Activated T-helper 1 cell treated with anti-CD3 and anti-CD28 coated beads, Interleukin-2, amount 50 U/mL, for 16 hours (primary cell): ENCODE results near the gene CACNA1D.

Experiments used
- DNase-seq, 2 donors: peaks; one replicate each; pipeline ENCODE4 v3.0.0-alpha.2; 2020; ENCODE audit warnings: low read depth in 1 of 2, low spot score in 1 of 2

The CACNA1D gene

GRCh38 chr3:53495146-53495519 lies 722 bp downstream of the CACNA1D start:
- DNase-seq = no peak

DNA sequence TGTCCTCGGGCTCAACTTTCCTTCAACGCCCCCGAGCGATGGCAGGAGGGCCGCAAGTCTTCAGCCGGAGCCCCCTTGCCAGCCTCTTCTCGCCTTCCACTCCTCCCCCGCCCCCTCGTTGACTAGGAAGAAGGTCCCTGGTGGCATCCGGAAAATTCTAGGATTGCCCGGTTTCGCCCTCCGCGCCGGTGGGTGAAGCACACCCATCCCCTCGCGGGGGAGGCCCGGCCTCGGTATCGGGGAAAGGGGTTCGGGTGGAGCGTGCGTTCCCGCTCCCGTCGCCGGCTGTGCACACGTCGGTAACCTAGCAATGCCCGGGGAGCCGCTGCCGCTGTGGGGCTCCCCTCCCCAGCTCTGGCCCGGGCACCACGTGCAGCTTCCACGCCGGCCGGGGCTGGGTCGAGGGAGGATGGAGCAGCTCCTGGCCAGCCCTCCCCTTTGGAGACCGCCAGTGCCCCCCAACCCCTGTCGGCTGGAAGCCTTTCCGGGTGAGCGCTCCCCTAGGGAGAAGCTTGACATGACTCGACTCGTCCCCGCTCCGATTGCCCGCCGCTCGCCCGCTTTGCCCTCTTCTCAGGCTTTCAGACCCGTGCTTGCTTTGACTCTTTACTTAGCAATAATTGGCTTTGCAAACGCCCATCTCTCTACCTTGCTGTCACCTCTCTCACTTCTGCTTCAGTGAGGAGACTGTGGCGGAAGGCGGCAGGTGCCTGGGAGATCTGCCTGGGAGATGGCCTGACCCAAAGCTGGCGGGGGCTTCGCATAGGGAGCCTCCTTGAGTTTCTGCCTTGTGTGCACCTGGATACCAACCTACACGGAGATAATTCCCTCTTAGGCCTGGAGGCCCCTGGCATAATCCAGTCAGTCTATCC lies 1.3 kb downstream of the CACNA1D start:
- no peak for DNase-seq

DNA sequence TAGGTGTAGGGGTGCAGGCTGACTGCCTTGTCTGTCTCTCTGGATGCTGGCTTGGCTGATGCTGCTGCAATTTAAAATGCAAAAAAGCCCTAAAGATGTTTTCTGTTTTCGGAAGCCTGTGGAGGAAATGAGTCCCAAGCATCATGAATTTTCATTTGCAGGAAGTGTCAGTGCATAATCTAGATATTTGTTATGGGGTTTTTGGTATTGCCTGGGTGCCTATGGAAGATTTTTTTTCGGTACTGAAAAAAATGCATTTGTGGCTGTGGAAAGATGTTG lies 1.9 kb downstream of the CACNA1D start:
- DNase-seq = no peak

DNA sequence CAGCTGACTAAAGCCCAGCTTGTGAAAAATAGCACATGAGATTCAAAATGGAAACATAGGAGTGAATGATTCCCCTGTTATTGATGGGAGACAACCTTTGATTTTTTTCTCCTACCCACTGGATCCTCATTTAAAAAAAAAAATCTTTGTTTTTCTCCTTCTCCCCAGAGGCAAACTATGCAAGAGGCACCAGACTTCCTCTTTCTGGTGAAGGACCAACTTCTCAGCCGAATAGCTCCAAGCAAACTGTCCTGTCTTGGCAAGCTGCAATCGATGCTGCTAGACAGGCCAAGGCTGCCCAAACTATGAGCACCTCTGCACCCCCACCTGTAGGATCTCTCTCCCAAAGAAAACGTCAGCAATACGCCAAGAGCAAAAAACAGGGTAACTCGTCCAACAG lies 2.6 kb downstream of the CACNA1D start:
- no peak for DNase-seq

- DNase-seq = no peak
These were observed 4.6 kb downstream of the CACNA1D start for GRCh38 chr3:53498806-53499641.

GRCh38 chr3:53500165-53500777 lies 5.9 kb downstream of the CACNA1D start:
- no peak for DNase-seq

- no peak for DNase-seq
These were observed 6.8 kb downstream of the CACNA1D start for GRCh38 chr3:53501178-53501577.

GRCh38 chr3:53502737-53503136 lies 8.3 kb downstream of the CACNA1D start:
- no peak for DNase-seq

DNA sequence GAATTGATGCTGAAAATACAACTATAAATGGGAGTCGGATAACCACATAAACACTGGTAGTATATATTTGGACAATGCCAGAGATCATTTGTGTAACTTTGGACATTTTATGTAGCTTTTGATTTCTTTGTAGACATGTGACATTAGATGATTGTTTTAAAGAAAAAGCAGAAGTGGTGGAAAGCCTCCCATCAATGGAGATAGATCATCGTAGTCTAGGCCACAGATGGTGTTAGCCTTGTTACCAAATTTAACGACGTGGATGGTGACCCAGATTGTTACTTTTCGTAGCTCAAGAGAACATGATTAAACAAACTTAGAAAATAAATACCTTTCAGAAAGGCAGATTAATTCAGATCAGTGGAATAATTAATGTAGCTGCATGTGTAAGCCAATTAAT lies 8.8 kb downstream of the CACNA1D start:
- DNase-seq = no peak

DNA sequence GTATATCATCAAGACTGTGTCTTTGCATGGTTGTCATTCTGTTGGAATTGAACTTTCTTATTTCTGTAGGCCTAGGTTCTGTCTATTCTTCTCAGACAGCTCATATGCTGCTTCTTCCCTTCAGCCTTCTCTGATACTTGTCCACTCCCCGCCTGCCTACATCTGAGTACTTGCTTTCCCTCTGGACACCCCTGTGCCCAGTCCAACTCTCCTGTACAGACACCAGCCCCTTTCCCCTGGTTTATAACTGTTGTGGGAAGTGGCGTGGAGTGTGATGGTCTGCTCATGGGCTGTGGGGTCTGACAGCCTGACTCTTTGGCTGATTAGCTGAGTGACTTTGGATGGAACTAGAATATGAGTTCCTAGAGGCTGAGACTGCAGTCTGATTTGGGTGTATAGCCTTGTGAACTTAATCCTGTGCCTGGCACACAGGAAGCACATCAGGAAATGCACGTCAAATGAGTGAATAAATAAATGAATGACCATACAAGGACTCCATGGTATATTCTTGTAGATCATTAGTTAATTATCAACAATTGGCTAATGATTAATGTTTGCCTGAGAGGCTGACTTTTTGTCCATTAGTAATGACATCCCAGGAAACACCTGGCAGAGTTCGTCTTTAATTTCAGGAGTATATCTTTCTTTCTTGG lies 11.8 kb downstream of the CACNA1D start:
- DNase-seq = no peak

GRCh38 chr3:53506763-53507145 lies 12.3 kb downstream of the CACNA1D start:
- no peak for DNase-seq

DNA sequence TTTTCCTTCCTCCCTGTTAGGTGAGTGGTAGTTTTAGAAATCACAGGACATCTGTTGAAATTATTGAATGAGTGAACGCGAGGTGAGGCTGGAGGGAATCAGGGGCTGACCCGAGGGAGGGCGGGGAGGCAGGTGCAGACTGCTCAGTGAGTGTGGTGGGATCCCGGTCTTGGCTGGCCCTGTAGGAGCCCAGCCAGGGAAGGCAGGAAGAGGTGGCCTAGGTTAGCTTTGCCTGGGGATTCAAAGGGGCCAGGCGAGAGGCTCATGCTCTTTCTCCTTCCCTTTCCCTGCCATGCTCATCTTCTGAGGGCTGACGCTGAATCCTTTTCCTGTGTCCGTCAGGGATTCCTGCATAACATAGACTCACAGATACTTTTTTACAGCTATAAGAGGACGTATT lies 15.1 kb downstream of the CACNA1D start:
- DNase-seq = no peak

GRCh38 chr3:53510508-53510907 lies 16.1 kb downstream of the CACNA1D start:
- no peak for DNase-seq

GRCh38 chr3:53511246-53511645 lies 16.8 kb downstream of the CACNA1D start:
- no peak for DNase-seq

DNA sequence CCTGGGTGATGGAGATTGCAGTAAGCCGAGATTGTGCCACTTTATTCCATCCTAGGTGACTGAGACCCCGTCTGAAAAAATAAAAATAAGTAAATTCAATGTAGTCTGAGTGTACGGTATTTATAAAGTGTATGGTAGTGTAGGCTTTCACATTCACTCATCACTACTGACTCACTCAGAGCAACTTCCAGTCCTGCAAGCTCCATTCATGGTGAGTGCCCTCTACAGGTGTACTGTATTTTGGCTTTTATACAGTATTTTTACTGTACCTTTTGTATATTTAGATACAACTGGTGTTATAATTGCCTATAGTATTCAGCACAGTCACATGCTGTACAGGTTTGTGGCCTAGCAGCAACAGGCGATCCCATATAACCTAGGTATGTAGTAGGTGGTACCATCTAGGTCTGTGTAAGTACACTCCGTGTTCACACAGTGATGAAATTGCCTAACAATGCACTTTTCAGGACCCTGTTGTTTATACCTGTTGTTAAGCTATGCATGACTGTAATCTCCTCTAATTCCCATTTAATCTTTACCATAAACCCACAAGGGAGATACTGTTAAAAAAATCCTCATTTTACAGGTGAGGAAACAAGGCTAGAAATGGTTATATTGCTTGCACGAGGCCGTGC lies 19.3 kb downstream of the CACNA1D start:
- no peak for DNase-seq

DNA sequence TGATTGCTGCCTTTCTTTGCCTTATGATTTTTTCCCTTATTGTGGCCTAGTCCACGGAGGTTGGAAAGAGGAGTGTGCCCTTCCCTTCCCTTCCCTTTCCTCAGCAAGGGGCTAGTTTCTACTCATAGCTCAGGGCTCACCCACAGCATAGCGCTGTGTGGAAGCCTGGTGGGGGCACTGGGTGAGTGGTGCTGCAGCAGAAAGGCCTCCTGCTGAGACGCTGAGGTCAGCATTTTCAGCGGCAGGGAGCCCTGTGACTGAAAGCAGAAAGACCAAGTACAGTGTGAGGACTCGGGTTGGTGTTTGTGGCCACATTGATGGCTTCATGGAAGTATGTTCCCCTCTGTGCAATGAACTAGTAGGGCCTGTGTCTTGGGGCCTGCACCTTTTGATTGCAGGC lies 21.9 kb downstream of the CACNA1D start:
- DNase-seq = no peak

- DNase-seq = no peak
These were observed 24.1 kb downstream of the CACNA1D start for GRCh38 chr3:53518495-53518981.

DNA sequence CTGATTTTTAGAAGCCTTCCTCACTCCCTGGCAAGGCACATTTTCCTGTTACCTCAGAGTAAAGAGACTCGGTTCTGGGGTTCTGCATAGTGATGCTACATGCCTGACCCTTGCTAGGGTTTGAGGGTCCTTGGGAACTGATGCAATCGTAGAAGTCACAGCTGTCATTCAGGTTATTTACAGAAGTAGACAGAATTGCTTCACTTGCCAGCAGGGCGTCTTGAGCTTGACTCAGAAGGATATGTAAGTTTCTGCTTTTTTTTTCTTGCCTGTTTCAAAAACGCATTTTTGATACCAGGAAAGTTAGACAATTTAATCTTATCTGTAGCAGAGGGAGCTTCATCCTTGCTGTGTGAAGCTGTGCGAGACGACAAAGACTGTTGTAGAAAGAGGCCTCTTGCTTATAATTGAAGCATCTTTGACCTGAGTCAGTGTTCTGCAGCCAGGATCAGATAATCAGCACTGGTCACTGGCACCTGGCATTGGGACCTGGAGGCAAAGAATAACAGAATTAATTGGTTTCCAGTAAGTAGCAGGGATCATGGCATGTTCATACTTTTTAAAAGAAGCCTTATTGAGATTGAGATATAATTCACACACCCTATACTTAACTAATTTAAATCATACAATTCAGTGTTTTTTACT lies 24.8 kb downstream of the CACNA1D start:
- DNase-seq = no peak

DNA sequence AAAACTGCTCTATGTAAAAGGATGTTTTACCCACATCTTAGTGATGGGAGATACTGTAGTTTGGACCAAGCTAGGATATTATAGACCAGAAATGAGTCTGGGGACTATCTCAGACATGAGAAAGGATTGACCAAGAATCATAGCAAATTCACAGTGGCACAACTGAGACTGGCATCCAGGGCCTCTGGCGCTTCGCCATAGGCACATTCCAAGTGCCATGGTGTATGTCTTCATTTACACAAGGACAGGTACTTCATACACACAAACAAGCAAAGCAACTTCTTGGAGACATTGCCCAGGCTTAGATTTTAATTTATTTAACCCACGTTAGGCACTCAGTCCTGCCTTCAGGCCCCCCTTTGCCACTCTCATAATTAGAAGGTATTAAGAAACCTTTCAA lies 28.9 kb downstream of the CACNA1D start:
- no peak for DNase-seq

- no peak for DNase-seq
These were observed 30.2 kb downstream of the CACNA1D start for GRCh38 chr3:53524566-53524965.
